ENCODE measurements around the gene ADORA2A. TPM values are rescaled to one million over a fixed set of nuclear protein-coding genes. Genes with fewer than 3 reads are reported as not detected.

Gene ADORA2A
- total and polyA plus RNA-seq, 10 of the 15 experiments (the other 5 are each of a cell fraction or from before 2014, with no cell fraction given), result 0.69 to 31.2 (median 18.3) TPM

- Histone ChIP-seq H3K4me1 (ENCODE audit: control insufficient read depth, insufficient read depth, low read length) (peaks cover 69% of the 10 kb centered on the region), H2AFZ (ENCODE audit: control insufficient read depth, low read depth, low read length) (no peak overlapping the region), H3K4me2 (ENCODE audit: control insufficient read depth, insufficient read depth) (peak overlapping the region; percentile 84), H3K9ac (ENCODE audit: control insufficient read depth, insufficient read depth, low read length) (peak overlapping the region; percentile 45; the same call in 1 of the 2 replicates), H3K9me3 (replicated peaks; ENCODE audit: control insufficient read depth, insufficient read depth, low read length) (no peaks in the 10 kb centered on the region), H3K79me2 (ENCODE audit: control insufficient read depth, insufficient read depth, low read length) (peaks cover 41% of the 10 kb centered on the region), H4K20me1 (ENCODE audit: control insufficient read depth, insufficient read depth) (no peaks in the 10 kb centered on the region), H3K27ac (ENCODE audit: control insufficient read depth, insufficient read depth) (peak overlapping the region; percentile 90), H3K4me3 (no peak overlapping the region), H3K36me3 (ENCODE audit: control insufficient read depth in 2 of 2, insufficient read depth in 2 of 2, low read length in 1 of 2) (peaks cover 7 to 31% of the 10 kb centered on the region in 2 experiments), H3K27me3 (replicated peaks in 1 of 2; ENCODE audit: control insufficient read depth in 2 of 2, insufficient read depth in 2 of 2, low read length in 1 of 2) (no peaks in the 10 kb centered on the region)
- DNase-seq (ENCODE audit: low read depth, low spot score) (no peak), ATAC-seq (no peak), FAIRE-seq (no peak)
- ChIA-PET RAD21 (ENCODE audit: unreplicated experiment) (interaction anchor here (1.1 to 8.1 kb wide), 5 partner anchors 10 to 78 kb away, joined by 3 to 111 read pairs (median 12); partner anchors contain the start of gene ADORA2A), CTCF (interaction anchor here (1.5 to 19.9 kb wide), 6 partner anchors 9 to 90 kb away, joined by 5 to 332 read pairs (median 22); partner anchors contain the start of gene ADORA2A), SMC1A (ENCODE audit: uncharacterized antibody, unreplicated experiment) (interaction anchor here (1.4 to 10.4 kb wide), 8 partner anchors 9 to 91 kb away, joined by 3 to 122 read pairs (median 8); partner anchors contain the start of gene ADORA2A), POLR2A (interaction anchor here (2.0 to 3.6 kb wide), 4 partner anchors 9 to 79 kb away, joined by 5 to 48 read pairs (median 22); partner anchors contain the start of gene ADORA2A)
- intact Hi-C loops (cut with micrococcal nuclease; ENCODE audit: unreplicated experiment), result loop anchor here (10.0 kb wide), 1 partner anchor 112 kb away; no protein-coding TSS in a partner anchor
- WGBS (ENCODE audit: insufficient coverage, insufficient replicate concordance, low lambda C conversion rate, missing lambda C conversion rate), result 80% methylated on average over 3 of the region's 3 CpGs
- no TSS peak for BruUV-seq (replicated peaks)
- TF ChIP-seq, protein P1, sequence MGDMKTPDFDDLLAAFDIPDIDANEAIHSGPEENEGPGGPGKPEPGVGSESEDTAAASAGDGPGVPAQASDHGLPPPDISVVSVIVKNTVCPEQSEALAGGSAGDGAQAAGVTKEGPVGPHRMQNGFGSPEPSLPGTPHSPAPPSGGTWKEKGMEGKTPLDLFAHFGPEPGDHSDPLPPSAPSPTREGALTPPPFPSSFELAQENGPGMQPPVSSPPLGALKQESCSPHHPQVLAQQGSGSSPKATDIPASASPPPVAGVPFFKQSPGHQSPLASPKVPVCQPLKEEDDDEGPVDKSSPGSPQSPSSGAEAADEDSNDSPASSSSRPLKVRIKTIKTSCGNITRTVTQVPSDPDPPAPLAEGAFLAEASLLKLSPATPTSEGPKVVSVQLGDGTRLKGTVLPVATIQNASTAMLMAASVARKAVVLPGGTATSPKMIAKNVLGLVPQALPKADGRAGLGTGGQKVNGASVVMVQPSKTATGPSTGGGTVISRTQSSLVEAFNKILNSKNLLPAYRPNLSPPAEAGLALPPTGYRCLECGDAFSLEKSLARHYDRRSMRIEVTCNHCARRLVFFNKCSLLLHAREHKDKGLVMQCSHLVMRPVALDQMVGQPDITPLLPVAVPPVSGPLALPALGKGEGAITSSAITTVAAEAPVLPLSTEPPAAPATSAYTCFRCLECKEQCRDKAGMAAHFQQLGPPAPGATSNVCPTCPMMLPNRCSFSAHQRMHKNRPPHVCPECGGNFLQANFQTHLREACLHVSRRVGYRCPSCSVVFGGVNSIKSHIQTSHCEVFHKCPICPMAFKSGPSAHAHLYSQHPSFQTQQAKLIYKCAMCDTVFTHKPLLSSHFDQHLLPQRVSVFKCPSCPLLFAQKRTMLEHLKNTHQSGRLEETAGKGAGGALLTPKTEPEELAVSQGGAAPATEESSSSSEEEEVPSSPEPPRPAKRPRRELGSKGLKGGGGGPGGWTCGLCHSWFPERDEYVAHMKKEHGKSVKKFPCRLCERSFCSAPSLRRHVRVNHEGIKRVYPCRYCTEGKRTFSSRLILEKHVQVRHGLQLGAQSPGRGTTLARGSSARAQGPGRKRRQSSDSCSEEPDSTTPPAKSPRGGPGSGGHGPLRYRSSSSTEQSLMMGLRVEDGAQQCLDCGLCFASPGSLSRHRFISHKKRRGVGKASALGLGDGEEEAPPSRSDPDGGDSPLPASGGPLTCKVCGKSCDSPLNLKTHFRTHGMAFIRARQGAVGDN (IDR thresholded peaks at IDR 0.05), result 0 out of 2 replicates have a peak, but pooled peaks have one; percentile 15
- no peak for TF ChIP-seq MEF2B (IDR thresholded peaks at IDR 0.05; ENCODE audit: partially characterized antibody, poor library complexity, severe bottlenecking)
- in situ Hi-C loops (cut with MboI), result loop anchor here (5.0 kb wide), 1 partner anchor 49 kb away; no protein-coding TSS in a partner anchor
Observed at GRCh38 chr22:24436553-24436952, 9.2 kb downstream of the ADORA2A start.
